ENCODE data around the gene SFTPA1. TPM values are rescaled to one million over a fixed set of nuclear protein-coding genes. Genes with fewer than 3 reads are reported as not detected.
"Not testable (repeated sequence)": the region's sequence is repeated elsewhere in the genome, so short reads cannot be mapped to it uniquely, and the experiment has no call there.

SFTPA1 gene
- total and polyA plus RNA-seq, 4 donors: 3,653 to 8,195 (median 5,428) TPM

DNA sequence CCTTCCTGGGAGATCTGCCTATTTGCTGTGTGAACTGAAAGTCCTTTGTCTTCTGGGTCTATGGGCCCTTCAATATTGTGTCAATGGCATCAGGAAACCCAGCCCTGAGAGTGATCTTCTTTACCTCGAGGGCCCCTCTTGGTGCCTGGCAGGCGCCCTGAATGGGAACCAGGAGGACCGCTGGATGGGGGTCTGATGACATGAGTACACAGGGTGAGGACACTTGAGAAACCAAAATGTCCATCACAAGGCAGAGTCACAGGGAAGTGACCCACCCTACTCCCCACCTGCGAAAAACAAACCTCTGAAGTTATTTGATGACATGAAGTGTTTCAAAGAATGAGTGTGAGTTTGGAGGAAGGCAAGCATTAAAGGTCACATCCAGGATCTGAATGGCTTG, 17.3 kb downstream of the SFTPA1 start:
- ATAC-seq (ENCODE audit: insufficient read depth, low FRiP score): no peak
- DNase-seq: no peak

DNA sequence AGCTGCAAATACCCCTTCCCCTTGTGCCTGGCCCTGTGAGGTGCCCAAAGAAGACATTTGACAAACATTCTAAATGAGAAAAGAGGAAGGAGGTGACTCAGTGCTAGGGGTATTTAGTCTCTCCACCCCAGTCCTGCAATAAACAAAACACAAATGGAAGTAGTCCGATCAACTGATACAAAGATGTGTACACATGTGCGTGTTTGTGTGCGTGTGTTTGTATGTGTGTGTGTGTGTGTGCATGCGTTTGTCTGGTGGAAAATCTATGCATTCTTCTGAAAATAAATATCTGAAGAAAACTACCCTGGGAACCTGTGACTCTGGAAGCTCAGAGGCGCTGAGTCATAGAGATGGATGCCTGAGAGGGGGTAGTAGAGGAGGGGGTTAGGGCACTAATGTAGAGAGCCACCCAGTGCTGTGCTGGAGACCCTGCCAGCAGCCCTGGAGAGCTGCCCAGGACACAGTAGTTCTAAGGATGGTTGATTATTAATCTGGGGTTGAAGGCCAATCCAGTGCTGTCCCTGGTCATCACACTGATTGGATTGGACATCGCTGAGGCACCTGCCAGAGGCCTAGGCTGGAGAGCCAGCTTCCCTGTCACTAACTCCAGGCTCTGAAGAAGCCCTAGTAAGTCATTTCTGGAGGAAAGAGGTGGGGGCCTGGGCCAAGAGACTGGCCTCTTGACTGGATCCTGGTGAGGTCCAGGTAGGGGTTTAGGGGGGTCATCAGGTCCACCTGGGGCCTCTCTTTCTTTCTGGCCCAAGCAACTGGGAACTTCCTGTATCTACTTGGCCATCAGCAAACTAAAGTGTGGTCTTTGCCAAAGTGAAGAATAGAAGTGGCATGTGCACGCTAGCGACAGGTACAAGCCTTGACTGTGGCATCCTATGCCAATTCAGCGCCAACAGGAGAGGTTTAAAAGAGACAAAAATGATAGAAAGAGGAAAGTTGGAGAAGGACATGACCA, 18.5 kb downstream of the SFTPA1 start:
- peaks cover 0 to 2% (median 0%) of the 10 kb centered on the region in 5 donors for H3K4me1 ChIP-seq (ENCODE audit: control insufficient read depth in 5 of 5, insufficient read depth in 5 of 5, low read length in 5 of 5)
- peaks cover 0 to 6% (median 2%) of the 10 kb centered on the region in 4 donors for H3K9me3 ChIP-seq (ENCODE audit: control insufficient read depth in 4 of 4, insufficient read depth in 3 of 4, low read length in 3 of 4)
- no peak for ATAC-seq (ENCODE audit: insufficient read depth, low FRiP score)
- 92 to 95% methylated on average over 9 of the region's 9 CpGs for WGBS, 2 donors
- H3K27me3 ChIP-seq (ENCODE audit: control insufficient read depth in 3 of 3, insufficient read depth in 3 of 3, low read length in 2 of 3): no peaks in the 10 kb centered on the region
- no peak overlapping the region for H3K27ac ChIP-seq (ENCODE audit: low read depth in 1 of 2, low read length in 1 of 2)
- no peaks in the 10 kb centered on the region for H3K36me3 ChIP-seq (ENCODE audit: control insufficient read depth in 4 of 4, insufficient read depth in 4 of 4, low read length in 4 of 4)
- TF ChIP-seq, protein P1, sequence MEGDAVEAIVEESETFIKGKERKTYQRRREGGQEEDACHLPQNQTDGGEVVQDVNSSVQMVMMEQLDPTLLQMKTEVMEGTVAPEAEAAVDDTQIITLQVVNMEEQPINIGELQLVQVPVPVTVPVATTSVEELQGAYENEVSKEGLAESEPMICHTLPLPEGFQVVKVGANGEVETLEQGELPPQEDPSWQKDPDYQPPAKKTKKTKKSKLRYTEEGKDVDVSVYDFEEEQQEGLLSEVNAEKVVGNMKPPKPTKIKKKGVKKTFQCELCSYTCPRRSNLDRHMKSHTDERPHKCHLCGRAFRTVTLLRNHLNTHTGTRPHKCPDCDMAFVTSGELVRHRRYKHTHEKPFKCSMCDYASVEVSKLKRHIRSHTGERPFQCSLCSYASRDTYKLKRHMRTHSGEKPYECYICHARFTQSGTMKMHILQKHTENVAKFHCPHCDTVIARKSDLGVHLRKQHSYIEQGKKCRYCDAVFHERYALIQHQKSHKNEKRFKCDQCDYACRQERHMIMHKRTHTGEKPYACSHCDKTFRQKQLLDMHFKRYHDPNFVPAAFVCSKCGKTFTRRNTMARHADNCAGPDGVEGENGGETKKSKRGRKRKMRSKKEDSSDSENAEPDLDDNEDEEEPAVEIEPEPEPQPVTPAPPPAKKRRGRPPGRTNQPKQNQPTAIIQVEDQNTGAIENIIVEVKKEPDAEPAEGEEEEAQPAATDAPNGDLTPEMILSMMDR (IDR thresholded peaks at IDR 0.05; ENCODE audit: control extremely low read depth, extremely low read depth): no peak
- H3K4me3 ChIP-seq: no peak overlapping the region
- no peak for DNase-seq
- no peak overlapping the region for H3K9ac ChIP-seq (ENCODE audit: insufficient read depth in 1 of 2, low read length in 2 of 2)

More for the DNA sequence above, 17.3 kb downstream of the SFTPA1 start:
- no peaks in the 10 kb centered on the region for H3K27me3 ChIP-seq (ENCODE audit: control insufficient read depth in 3 of 3, insufficient read depth in 3 of 3, low read length in 2 of 3)
- H3K27ac ChIP-seq (ENCODE audit: low read depth in 1 of 2, low read length in 1 of 2): no peak overlapping the region
- H3K4me3 ChIP-seq: no peak overlapping the region
- 67 to 81% methylated on average over 4 of the region's 4 CpGs for WGBS, 2 donors
- H3K36me3 ChIP-seq (ENCODE audit: control insufficient read depth in 4 of 4, insufficient read depth in 4 of 4, low read length in 4 of 4): no peaks in the 10 kb centered on the region
- H3K4me1 ChIP-seq (ENCODE audit: control insufficient read depth in 5 of 5, insufficient read depth in 5 of 5, low read length in 5 of 5): peaks cover 0 to 2% (median 0%) of the 10 kb centered on the region in 5 donors
- TF ChIP-seq, protein P1 (IDR thresholded peaks at IDR 0.05; ENCODE audit: control extremely low read depth, extremely low read depth): no peak
- no peak overlapping the region for H3K9ac ChIP-seq (ENCODE audit: insufficient read depth in 1 of 2, low read length in 2 of 2)
- peaks cover 0 to 6% (median 2%) of the 10 kb centered on the region in 4 donors for H3K9me3 ChIP-seq (ENCODE audit: control insufficient read depth in 4 of 4, insufficient read depth in 3 of 4, low read length in 3 of 4)

DNA sequence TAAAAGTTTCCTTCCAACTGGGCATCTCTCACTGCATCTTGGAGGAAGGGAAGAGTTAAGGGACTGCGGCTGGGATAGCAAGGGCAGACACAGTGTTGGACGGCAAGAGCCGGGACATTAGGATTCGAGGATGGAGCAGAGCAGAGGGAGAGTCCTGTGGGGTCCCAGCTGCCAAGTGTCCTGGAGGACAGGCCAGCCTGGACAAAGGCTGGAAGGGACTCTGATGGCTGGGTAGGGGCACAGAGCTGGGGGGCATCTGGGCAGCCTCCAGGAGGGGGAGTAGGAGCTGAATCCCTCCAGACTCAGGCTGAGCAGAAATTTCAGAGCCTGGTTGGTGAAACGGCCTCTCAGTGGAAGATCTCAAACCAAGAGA, 19.2 kb downstream of the SFTPA1 start:
- no peak for DNase-seq
- Histone ChIP-seq H3K9me3 (ENCODE audit: control insufficient read depth in 4 of 4, insufficient read depth in 3 of 4, low read length in 3 of 4) (peaks cover 0 to 6% (median under 1%) of the 10 kb centered on the region in 4 donors), H3K9ac (ENCODE audit: insufficient read depth in 1 of 2, low read length in 2 of 2) (no peak overlapping the region), H3K27me3 (ENCODE audit: control insufficient read depth in 3 of 3, insufficient read depth in 3 of 3, low read length in 2 of 3) (no peaks in the 10 kb centered on the region), H3K4me3 (no peak overlapping the region), H3K27ac (ENCODE audit: low read depth in 1 of 2, low read length in 1 of 2) (no peak overlapping the region), H3K4me1 (ENCODE audit: control insufficient read depth in 5 of 5, insufficient read depth in 5 of 5, low read length in 5 of 5) (peaks cover 0 to 2% (median 0%) of the 10 kb centered on the region in 5 donors), H3K36me3 (ENCODE audit: control insufficient read depth in 4 of 4, insufficient read depth in 4 of 4, low read length in 4 of 4) (no peaks in the 10 kb centered on the region)
- WGBS, 2 donors: 86 to 90% methylated on average over 5 of the region's 5 CpGs
- ATAC-seq (ENCODE audit: insufficient read depth, low FRiP score): no peak
- TF ChIP-seq, protein P1 (IDR thresholded peaks at IDR 0.05; ENCODE audit: control extremely low read depth, extremely low read depth): no peak

DNA sequence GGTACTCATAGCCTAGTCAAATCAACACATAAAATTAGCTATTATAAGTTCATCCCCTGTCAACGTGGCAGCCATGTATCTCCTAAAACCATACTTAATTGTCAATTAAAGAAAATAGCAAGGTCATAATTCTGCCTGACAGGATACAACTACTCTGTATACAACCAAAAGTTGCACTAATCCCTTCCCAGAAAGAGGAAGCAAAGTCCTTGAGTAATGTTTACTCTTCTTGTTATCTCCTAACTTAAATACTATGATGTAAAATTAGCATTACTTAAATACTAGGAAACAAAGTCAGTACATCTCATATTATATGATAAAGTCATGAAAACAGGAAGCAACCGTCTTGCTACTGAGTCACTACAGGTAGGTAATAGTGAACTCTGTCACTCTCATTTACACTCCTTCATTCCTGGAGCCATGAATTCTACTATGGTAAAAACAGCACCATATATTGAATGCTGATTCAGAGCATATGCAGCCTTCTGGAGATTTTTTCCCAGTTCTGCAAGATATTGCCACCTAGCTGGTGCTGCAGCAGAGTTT, 26.0 kb downstream of the SFTPA1 start:
- ATAC-seq (ENCODE audit: insufficient read depth, low FRiP score); H3K27ac ChIP-seq (ENCODE audit: low read depth in 1 of 2, low read length in 1 of 2); H3K9ac ChIP-seq (ENCODE audit: insufficient read depth in 1 of 2, low read length in 2 of 2); H3K9me3 ChIP-seq (ENCODE audit: control insufficient read depth in 4 of 4, insufficient read depth in 3 of 4, low read length in 3 of 4); H3K27me3 ChIP-seq (ENCODE audit: control insufficient read depth in 3 of 3, insufficient read depth in 3 of 3, low read length in 2 of 3); DNase-seq; H3K4me3 ChIP-seq; H3K36me3 ChIP-seq (ENCODE audit: control insufficient read depth in 4 of 4, insufficient read depth in 4 of 4, low read length in 4 of 4); H3K4me1 ChIP-seq (ENCODE audit: control insufficient read depth in 5 of 5, insufficient read depth in 5 of 5, low read length in 5 of 5): not testable (repeated sequence)
- 49 to 63% methylated on average over 2 of the region's 2 CpGs for WGBS, 2 donors
